Dermis blood vessel endothelial cell (primary cell): ENCODE data around the gene UGT2B7. TPM values are rescaled to one million over a fixed set of nuclear protein-coding genes. Genes with fewer than 3 reads are reported as not detected.
"Not testable (repeated sequence)": the region's sequence is repeated elsewhere in the genome, so short reads cannot be mapped to it uniquely, and the experiment has no call there.

ENCODE experiments used
- DNase-seq: peaks from one replicate; pipeline ENCODE4 v3.0.0; 2010
- total RNA-seq: library from RNA; depleted of rRNA; stranded (reverse); fragments of >200 nt; gene quantifications from 2 replicates; pipeline ENCODE4 v1.2.3, GENCODE V29; 2014

UGT2B7 gene
- total RNA-seq = 0.09 and 0.34 TPM in 2 replicates

GRCh38 chr4:69096111-69096656 is at the start of gene UGT2B7:
TSS of gene UGT2B7 (plus strand) at chr4:69096474. CDS start at chr4:69096521, 47 bp downstream.
- DNase-seq = no peak

GRCh38 chr4:69049860-69050259 is 46.4 kb upstream of the UGT2B7 start:
- DNase-seq = no peak

DNA sequence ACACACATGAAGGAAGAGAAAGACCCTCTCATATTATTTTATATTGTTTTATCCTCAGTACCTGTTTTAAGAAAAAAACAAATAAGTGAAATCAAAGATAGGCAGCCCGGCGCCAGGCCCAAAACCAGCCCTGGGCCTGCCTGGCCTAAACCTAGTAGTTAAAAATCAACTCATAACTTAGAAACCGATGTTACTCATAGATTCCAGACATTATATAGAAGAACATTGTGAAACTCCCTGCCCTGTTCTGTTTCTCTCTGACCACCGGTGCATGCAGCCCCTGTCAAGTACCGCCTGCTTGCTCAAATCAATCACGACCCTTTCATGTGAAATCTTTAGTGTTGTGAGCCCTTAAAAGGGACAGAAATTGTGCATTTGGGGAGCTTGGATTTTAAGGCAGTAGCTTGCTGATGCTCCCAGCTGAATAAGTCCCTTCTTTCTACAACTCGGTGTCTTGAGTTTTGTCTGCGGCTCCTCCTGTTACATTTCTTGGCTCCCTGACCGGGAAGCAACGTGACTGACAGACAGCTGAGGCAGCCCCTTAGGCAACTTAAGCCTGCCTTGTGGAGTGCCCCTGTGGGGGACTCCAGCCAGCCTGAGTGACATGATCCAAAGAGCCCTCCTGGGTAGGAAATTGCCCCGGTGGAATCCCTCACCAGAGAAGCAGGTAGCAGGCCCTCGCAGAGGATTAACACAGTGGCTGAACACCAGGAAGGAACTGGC is 45.3 kb upstream of the UGT2B7 start:
- DNase-seq = not testable (repeated sequence)

GRCh38 chr4:69051576-69051943 is 44.7 kb upstream of the UGT2B7 start:
- DNase-seq = no peak

- not testable (repeated sequence) for DNase-seq
Observed at GRCh38 chr4:69053309-69053885, 42.9 kb upstream of the UGT2B7 start.

- DNase-seq = not testable (repeated sequence)
Observed at GRCh38 chr4:69054033-69054432, 42.2 kb upstream of the UGT2B7 start.

DNA sequence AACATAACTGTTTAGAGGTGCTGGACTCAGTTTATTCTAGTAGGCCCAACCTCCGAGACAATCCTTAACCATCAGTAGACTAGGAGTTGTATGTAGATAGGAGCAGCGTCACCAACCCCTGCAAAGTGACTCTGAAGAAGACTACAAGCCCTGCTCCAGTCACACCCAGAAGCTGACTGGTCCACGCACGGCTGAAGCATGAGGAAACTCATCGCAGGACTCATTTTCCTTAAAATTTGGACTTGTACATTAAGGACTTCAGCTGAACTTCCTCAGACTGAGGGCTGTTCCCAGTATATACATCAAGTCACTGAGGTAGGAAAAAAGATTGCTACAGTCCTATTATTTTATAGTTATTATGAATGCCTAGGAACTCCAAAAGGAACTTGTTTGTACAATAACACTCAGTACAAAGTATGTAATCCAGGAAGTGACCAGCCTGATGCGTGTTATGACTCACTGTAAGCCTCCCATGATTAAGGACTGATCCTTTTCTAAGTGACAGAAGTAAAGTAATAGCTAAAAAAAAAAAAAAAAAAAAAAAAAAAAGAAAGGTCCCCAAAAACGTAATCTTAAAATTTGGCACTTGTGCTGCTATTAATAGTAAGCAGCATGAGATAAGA is 41.6 kb upstream of the UGT2B7 start:
- DNase-seq = peak; percentile 3

DNA sequence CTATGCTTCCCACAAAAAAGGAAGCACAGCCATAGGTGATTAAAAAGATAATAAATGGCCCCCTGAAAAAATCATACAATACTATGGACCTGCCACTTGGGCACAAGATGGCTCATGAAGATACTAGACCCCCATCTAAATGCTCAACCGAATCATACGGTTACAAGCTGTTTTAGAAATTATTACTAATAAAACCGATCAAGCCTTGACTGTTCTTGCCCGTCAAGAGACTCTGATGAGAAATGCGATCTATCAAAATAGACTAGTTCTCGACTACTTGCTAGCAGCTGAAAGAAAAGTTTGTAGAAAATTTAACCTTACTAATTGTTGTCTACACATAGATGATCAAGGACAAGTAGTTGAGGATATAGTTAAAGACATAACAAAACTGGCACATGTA is 40.1 kb upstream of the UGT2B7 start:
- DNase-seq = no peak

GRCh38 chr4:69056921-69057550 is 39.2 kb upstream of the UGT2B7 start:
- DNase-seq = no peak

DNA sequence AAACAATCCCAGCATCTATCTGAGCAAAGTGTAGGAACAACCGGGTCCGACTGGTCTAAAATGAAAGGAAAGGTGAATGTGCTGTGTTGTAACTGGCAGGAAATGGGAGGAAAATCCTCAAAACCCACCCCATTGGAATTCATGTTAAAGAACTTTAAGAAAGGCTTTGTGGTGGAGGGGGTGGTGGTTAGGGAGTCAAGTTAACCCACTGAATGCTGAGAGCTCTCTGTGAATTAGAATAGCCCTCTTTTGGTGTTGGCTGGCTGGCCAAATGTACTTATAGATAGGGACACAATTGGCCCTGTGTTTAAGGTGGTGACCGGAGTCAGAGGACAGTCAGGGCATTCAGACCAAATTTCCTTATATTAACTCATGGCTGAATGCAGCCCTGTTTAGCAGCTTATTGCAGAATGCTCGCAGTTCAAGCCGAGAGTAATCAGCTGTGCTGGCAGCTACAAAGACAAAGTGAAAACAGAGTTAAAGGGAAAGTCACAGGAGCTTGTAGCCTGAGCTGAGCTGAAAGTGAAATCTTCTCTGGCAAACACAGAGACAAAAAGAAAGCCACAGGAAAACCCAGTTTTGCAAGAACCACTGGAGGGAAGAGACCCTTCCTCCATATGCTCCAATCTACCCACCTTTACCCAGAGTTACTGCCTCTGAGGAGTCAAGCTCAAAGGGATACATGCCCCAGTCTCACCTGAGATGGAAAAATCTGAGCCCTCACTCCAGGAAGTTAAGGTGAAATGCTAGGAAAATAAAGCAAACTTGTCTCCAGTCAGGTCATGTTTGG is 38.5 kb upstream of the UGT2B7 start:
- DNase-seq = no peak

- no peak for DNase-seq
Observed at GRCh38 chr4:69058410-69059059, 37.7 kb upstream of the UGT2B7 start.

GRCh38 chr4:69060651-69061308 is 35.5 kb upstream of the UGT2B7 start:
- no peak for DNase-seq

DNA sequence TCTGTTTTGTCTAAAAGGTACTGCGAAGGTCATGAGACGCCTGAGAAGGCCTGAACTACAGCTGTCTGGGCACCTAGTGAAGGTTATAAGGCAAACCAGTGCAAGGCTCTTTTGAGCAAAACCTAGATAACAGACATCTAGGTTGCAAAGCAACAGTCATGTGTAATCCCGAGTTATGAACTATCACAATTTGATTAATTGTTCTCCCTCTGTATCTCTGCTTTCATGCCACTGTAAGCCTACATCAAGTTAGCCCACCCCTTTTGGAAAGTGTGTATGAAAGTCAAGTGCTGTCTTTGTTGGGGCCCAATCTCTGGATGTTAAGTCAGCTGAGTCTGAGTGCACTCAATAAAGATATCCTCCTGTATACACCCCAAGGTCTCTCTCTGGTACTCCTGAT is 31.9 kb upstream of the UGT2B7 start:
- no peak for DNase-seq

DNA sequence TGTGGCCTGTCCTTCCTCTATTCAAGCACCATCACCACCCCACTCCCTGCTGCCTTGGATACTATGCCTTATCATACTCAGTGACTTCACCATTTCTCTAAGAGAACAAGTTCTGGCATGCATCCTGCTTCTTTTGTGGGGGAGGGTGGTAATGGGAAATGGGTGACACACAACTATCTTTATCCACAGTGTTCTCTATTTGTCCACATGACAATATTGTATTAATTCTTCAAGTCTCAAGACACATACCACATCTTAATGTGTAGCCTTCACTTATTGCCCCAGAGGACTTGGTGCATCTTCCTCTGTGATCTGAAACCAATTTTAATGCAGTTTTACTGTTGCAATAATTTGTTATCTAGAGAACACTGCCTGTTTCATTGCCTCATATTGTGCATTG is 29.3 kb upstream of the UGT2B7 start:
- no peak for DNase-seq

DNA sequence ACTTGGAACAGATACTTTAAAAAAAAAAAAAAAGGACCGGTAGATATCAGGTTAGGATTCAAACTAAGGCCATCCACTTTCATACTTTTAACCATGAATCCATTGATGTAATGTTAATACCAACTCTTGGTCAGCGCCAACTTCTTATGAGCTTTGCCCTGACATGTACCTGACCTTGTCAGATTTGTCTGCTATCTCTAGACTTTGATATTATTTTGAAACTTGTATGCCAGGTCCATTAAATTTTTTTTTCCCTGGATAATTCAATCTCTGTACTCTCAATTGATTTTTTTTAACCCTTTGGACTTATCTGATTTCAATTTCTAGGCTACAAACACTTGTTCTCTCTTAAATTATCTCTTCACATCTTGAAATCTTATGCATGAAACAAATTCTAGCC is 27.2 kb upstream of the UGT2B7 start:
- no peak for DNase-seq

- DNase-seq = no peak
Observed at GRCh38 chr4:69070590-69070989, 25.7 kb upstream of the UGT2B7 start.

DNA sequence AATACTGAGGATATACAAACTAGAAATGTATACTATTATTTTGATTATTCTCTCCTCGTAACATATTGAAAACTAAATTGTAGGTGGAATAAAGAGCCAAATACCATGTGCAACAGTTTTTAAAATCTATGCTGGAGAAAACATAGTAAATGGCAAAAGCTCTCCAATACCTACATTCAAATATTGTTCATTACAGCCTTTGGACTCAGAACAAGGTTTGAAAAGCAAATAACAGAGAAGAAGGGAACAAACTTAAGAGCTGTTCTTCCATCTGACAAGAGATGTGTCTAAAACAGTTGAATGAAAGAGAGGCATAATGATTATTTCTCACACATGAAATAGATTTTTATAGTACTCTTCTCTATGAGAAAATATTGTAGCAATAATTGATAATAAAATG is 25.0 kb upstream of the UGT2B7 start:
- no peak for DNase-seq

DNA sequence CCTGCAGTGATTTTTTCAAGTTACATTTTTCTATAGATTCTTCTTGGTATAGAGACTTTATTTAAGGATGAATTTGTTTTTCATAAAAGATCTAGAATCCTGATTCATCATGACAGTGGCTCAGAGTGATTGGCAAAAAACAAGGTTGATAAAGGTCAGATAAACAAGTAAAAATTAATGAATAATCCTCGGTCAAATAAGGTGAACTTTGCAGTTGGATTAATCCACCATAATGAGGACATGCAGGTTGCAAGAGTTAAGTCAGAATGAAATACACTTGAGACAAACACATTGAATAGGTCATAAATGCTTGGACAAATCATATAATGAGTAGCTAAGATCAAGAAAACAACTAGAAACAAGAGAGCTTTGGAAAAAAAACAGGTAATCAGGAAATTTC is 22.9 kb upstream of the UGT2B7 start:
- DNase-seq = no peak

GRCh38 chr4:69075061-69075792 is 21.0 kb upstream of the UGT2B7 start:
- DNase-seq = no peak

DNA sequence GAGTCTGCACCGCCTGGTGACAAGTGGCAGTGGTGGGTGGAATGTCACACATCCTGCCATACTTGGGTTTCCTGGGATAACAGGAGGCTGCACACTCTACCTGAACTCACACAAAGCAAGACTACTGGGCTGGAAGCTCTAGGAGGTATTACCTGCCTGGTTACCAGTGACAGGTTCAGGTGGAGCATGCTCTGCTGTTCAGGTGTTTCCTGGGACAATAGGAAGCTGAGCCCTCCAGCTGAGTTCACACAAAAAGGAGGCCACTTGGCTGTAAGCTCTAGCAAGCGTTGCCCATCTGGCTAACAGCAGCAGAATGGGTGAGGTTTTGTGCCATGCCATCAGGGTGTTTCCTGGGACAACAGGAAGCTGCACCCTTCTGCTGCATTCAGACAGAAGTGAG is 17.4 kb upstream of the UGT2B7 start:
- DNase-seq = no peak

- no peak for DNase-seq
Observed at GRCh38 chr4:69088473-69088872, 7.8 kb upstream of the UGT2B7 start.
